Urothelium cell line (cell line): Measurements from ENCODE around the gene GTF3C5.
"Not testable (repeated sequence)": the region's sequence is repeated elsewhere in the genome, so short reads cannot be mapped to it uniquely, and the experiment has no call there.

Experiments
- DNase-seq: peaks from one replicate; pipeline ENCODE4 v3.0.0; 2011; ENCODE audit warnings: low spot score, mixed read lengths
- FAIRE-seq: peaks from 2 replicates; lab custom pipeline; 2011; peaks lifted over from hg19 to GRCh38; lab: Jason Lieb, UNC

GTF3C5 gene

DNA sequence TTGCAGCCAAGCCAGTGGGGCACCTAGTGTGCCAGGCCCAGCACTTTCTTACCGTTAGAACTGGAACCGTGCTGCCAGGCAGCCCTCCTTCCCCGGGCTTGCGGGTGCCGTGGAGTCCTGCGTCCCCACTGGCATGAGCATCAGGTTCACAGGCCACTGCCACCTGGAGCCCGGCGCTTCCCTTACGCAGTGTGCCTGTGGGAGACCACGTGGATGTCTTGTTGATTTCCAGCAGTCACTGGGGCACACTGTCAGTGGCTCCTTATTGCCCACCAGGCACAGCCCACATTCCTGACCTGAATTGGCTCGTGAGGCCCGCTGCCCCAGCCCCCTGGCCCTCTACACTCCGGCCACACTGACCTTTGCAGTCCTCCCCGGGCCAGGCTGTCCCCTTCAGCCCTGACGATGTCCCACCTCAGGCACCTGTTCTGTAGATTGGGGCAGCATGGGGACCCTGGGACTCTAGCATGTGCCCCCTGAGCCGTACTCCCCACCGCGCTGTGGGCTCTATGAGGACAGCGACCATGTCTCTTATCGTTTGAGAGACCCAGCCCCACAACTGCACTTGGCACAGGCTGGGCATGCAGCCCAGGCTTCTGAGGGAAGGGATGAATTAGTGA, 20.6 kb downstream of the GTF3C5 start:
- FAIRE-seq = no peak

DNA sequence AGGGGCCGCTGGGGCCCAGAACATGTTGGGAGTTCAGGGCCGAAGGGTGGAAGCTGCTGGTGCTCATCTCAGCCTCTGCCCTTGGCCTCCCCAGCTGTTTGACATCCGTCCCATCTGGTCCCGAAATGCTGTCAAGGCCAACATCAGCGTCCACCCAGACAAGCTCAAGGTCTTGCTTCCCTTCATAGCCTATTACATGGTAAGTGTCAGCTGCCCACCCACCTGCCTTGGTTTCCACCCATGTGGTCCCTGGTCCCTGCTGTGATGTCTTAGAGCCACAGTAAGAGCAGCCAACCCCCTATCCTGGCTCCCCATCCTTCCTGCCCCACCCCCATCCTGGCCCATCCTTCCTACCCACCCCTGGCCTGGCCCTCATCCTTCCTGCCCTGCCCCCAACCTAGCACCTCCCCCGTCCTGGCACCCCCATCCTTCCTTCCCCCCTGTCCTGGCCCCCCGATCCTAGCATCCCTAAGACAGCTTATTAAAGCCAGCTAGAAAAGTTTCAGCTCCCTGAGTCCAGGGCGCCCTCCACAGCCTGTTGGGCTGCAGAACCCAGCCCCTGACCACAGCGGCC, 21.3 kb downstream of the GTF3C5 start:
- FAIRE-seq (no peak), DNase-seq (no peak)

More for the DNA sequence above, 20.6 kb downstream of the GTF3C5 start:
- no peak for DNase-seq

DNA sequence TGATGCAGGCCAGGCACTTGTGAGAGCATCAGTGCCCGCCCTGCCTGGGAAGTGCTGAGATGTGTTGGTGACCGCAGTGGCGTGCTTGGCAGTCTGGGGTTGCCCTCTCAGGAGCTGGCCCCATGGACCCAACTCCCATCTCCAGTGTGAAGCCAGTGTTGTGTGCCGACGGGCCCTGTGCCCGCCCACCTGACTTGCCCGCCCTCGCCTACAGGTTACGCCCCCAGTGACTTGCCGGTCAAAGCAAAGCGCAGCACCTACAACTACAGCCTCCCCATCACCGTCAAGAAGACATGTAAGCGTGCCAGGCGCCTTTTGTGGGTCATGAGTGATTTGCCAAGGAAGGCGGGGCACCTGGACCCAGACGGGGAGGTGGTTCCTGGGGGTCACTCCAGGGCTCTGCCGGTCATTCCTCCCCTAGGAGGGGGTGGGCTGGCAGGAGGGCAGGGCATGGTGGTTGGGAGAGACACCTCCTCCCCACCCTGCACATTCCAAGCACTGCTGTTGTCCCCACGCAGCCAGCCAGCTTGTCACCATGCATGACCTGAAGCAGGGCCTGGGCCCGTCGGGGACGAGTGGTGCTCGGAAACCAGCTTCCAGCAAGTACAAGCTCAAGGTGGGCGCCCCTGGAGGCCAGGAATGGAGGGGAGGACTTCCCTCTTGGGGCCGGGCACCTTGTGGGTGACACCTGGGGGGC, 23.5 kb downstream of the GTF3C5 start:
- no peak for FAIRE-seq
- no peak for DNase-seq

DNA sequence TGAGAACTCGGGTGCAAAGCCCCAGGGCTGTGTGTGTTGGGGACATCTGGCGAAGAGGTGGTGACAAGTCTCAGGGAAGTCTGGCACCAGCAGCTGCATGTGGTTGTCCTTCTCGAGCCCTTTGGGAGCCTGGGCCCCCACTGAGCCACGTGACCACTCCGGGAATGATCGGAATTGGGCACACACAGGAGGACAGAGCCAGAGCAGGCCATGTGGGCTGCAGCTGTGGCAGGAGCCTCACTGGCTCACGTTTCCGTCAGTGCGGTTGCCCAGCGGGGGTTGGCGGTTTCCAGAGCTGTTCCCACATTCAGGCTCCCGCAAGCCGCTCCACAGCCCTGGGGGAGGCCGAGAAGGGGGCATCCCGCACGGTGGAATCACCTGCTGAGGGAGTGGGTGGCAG, 24.2 kb downstream of the GTF3C5 start:
- no peak for FAIRE-seq
- DNase-seq = no peak

DNA sequence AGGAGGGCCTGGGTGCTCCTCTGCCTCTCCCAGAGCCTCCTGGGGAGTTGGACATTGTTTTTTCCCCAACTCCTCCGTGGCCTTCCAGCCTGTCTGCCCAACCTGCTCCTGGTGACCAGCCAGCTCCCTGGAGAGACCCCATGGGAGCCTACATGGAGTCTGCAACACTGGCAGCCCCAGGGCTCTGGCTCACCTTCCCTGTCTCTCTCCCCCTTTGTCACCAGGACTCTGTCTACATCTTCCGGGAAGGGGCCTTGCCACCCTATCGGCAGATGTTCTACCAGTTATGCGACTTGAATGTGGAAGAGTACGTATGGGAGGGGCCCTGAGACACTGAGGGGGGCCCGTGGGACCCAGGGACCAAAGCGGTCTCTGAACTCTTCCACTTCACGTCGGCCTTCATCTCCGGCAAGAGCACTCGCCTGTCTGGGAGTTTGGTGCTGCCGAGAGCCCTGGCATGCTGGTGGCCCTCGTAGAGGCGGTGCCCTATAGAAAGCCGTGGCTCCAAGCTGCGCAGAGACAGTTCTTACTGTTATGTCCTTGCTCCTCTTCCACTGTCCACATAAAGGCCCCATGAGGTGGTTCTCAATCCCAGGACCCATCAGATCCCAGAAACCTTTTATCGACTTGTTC, 25.1 kb downstream of the GTF3C5 start:
- FAIRE-seq (no peak), DNase-seq (no peak)

DNA sequence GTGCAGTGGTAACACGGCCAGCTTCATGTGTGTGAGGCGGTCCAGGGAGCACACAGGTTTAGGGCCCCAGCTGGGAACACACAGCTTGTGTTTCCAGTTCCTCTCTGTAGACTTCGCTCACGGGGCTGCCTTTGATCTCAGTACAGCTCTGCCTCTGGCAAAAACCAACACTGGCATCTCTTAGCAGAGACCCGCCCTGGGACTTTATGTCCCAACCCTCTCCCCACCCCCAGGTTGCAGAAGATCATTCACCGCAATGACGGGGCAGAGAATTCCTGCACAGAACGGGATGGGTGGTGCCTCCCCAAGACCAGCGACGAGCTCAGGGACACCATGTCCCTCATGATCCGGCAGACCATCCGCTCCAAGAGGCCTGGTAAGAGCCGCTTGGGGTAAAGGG, 25.7 kb downstream of the GTF3C5 start:
- no peak for FAIRE-seq
- DNase-seq = no peak

DNA sequence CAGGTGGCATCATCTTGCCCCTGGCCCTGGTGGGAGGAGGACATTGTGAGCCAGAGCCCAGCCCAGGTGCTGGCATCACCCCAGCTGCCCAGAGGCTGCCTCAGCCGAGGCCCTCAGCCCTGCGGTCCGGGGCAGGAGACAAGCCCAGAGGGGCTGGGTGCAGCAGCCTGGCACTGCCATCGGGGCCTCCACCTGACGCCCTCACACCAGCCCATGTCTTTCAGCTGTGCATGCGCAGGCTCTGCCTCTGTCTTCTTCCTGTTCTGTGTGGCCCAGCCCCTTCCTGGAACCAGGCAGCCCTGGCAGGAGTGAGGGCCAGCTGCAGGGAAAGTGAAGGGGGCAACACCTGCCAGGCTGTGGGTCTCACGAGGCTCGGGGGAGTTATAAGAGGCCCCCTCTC, 26.2 kb downstream of the GTF3C5 start:
- no peak for DNase-seq
- no peak for FAIRE-seq

DNA sequence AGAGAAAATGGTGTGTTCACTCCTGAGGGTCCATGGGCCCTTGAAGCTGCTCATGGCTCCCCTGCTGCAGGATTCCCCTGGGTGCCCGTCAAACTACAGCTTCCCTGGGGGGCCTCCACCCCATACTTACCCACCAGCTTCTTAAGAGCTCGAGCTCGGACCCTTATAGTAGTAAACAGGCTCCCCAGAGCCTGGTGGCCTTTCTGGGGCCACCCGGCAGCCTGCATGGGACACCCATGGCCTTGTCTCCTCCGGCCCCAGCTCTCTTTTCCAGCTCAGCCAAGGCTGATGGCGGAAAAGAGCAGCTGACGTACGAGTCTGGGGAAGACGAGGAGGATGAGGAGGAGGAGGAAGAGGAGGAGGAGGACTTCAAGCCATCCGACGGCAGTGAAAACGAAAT, 26.8 kb downstream of the GTF3C5 start:
- DNase-seq = no peak
- no peak for FAIRE-seq

DNA sequence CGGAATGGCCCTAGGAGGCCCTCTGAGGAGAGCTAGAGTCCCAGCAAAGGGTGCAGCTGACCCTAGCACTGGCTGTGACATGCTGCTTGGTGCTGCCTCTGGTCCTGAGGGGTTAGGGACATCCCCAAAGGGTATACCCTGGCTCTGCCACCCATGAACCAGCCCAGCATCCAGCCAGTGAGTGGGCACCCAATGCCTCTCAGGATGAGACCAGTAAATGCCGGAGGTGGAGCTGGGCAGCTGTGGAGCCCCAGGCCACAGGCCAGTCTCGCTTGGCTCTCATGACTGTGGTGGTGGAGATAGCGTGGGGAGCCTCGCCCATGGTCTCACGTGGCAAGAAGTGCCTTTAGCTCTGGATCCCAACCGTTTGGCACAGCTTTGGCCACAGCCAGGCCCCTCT, 27.3 kb downstream of the GTF3C5 start:
- FAIRE-seq = no peak
- no peak for DNase-seq

DNA sequence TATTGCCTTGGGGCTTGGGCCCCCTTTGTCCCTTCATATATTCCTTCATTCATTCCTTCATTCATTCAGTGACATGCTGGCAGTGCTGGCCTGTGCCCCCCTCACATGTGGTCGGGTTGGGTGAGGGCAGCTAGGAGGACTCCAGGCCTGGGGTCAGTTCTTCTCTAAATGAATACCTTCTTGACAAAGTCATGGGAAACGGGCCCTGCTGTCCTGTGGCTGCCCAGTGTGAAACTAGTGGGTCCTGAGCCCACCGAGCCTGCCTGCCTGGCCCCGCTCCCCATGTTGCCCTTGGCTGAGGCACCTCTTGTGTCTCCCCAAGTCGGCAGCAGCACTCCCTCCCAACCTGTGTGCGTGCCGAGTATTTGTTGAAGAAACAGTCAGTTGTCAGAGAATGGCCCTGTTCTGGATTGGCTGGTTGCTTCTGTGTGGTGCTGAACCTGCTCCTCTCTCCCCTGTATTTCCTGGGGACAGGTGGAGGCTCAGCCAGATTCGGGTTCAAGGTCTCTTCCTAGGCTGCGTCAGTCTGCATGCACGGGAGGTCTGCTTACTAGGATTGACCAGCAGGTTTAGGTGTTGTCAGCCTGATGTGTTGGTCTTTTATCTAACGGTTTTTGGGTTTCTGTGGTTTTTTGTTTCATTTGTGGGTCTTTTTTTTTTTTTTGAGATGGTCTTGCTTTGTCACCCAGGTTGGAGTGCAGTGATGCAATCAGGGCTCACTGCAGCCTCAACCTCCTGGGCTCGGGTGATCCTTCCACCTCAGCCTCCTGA, 27.9 kb downstream of the GTF3C5 start:
- DNase-seq = no peak
- FAIRE-seq = no peak

DNA sequence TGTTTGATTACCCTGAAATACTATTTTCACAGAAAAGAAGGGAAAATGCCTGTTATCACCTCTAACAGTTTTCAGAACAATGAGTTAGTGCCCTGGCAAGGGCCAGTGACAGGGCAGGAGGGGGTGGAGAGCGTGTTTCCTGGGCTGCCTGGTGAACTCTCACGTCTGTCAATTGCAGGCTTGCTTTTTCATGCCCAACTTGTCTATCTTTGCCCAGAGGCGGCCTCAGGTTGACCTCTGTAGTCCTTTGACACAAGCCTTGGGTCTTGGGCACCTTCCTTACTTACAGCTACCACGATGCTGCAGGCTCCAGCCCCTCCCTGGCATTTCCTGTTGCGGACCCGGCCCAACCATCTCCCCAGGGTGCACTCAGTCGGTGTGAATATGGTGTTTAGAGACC, 28.8 kb downstream of the GTF3C5 start:
- no peak for DNase-seq
- FAIRE-seq = no peak

DNA sequence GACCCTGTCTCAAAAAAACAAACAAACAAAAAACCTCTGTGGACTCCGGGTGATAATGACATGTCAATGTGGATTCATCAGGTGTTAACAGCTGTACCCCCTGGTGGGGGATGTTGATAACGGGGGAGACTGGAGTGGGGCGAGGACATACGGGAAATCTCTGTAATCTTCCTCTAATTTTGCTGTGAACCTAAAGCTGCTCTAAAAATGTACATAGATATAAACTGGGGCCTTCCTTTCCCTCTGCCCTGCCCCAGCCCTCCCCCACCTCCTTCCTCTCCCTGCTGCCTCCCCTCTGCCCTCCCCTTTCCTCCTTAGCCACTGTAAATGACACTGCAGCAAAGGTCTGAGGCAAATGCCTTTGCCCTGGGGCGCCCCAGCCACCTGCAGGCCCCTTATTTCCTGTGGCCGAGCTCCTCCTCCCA, 29.6 kb downstream of the GTF3C5 start:
- no peak for DNase-seq
- no peak for FAIRE-seq

DNA sequence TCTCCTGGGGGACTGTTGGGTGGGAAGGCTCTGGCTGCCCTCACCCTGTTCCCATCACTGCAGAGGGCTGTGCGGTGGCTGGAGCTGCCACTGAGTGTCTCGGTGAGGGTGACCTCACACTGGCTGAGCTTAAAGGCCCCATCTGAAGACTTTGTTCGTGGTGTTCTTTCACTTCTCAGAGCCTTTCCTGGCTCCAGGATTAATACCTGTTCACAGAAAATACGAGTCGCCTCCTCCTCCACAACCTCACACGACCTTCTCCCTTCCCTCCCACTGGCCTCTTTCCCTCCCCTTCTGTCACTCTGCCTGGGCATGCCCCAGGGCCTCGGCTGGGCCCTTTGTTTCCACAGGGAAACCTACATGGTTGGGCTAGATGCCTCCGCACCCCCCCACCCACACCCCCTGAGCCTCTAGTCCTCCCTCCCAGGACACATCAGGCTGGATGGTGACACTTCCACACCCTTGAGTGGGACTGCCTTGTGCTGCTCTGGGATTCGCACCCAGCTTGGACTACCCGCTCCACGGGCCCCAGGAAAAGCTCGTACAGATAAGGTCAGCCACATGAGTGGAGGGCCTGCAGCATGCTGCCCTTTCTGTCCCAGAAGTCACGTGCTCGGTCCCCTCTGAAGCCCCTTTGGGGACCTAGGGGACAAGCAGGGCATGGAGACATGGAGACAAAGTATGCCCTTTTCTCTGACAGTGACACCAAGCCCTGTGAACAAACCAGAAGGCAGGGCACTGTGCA, 30.4 kb downstream of the GTF3C5 start:
- not testable (repeated sequence) for DNase-seq, FAIRE-seq

DNA sequence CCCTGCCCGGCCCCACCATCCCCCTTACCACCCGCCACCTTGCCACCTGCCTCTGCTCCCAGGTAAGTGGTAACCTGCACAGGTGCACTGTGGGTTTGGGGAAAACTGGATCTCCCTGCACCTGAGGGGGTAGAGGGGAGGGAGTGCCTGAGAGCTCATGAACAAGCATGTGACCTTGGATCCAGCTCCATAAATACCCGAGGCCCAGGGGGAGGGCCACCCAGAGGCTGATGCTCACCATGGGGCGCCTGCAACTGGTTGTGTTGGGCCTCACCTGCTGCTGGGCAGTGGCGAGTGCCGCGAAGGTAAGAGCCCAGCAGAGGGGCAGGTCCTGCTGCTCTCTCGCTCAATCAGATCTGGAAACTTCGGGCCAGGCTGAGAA, 31.0 kb downstream of the GTF3C5 start, which contains the start of gene CEL:
Gene CEL, plus strand, starts transcription at position 218 of the 382 bp plus-strand sequence. Its CDS starts 22 bp downstream, at position 240.
- FAIRE-seq = peak; percentile 88
- not testable (repeated sequence) for DNase-seq

DNA sequence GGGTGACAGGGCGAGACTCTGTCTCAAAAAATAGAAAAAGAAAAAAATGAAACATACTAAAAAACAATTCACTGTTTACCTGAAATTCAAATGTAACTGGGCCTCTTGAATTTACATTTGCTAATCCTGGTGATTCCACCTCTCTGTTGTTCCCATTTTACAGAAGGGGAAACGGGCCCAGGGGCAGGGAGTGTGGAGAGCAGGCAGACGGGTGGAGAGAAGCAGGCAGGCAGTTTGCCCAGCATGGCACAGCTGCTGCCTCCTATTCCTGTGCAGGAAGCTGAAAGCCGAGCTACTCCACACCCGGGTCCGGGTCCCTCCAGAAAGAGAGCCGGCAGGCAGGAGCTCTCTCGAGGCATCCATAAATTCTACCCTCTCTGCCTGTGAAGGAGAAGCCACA, 31.8 kb downstream of the GTF3C5 start:
- not testable (repeated sequence) for DNase-seq
- peak; percentile 44 for FAIRE-seq

DNA sequence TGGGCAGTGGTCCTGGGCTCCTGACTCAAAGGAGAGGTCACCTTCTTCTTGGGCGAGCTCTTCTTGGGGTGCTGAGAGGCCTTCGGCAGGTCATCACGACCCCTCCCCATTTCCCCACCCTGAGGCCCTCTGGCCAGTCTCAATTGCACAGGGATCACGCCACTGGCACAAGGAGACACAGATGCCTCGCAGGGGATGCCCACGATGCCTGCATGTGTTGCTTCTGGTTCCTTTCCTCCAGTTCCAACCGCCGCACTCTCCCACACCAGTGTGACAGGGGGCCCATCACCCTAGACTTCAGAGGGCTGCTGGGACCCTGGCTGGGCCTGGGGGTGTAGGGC, 32.3 kb downstream of the GTF3C5 start:
- DNase-seq (no peak), FAIRE-seq (no peak)

DNA sequence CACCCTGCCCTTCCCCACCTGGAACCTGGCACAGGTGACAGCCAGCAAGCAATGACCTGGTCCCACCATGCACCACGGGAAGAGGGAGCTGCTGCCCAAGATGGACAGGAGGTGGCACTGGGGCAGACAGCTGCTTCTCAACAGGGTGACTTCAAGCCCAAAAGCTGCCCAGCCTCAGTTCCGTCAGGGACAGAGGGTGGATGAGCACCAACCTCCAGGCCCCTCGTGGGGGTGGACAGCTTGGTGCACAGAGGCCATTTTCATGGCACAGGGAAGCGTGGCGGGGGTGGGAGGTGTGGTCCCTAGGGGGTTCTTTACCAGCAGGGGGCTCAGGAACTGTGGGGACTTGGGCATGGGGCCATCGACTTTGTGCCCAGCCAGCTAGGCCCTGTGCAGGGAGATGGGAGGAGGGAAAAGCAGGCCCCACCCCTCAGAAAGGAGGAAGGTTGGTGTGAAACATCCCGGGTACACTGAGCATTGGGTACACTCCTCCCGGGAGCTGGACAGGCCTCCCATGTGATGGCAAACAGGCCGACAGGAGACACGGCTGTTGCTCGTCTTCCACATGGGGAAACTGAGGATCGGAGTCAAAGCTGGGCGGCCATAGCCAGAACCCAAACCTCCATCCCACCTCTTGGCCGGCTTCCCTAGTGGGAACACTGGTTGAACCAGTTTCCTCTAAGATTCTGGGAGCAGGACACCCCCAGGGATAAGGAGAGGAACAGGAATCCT, 32.9 kb downstream of the GTF3C5 start:
- no peak for DNase-seq
- FAIRE-seq = no peak

DNA sequence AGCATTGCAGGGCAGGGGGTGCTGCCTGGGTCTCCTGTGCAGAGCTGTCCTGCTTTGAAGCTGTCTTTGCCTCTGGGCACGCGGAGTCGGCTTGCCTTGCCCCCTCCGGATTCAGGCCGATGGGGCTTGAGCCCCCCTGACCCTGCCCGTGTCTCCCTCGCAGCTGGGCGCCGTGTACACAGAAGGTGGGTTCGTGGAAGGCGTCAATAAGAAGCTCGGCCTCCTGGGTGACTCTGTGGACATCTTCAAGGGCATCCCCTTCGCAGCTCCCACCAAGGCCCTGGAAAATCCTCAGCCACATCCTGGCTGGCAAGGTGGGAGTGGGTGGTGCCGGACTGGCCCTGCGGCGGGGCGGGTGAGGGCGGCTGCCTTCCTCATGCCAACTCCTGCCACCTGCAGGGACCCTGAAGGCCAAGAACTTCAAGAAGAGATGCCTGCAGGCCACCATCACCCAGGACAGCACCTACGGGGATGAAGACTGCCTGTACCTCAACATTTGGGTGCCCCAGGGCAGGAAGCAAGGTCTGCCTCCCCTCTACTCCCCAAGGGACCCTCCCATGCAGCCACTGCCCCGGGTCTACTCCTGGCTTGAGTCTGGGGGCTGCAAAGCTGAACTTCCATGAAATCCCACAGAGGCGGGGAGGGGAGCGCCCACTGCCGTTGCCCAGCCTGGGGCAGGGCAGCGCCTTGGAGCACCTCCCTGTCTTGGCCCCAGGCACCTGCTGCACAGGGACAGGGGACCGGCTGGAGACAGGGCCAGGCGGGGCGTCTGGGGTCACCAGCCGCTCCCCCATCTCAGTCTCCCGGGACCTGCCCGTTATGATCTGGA, 33.7 kb downstream of the GTF3C5 start:
- FAIRE-seq (no peak), DNase-seq (no peak)

DNA sequence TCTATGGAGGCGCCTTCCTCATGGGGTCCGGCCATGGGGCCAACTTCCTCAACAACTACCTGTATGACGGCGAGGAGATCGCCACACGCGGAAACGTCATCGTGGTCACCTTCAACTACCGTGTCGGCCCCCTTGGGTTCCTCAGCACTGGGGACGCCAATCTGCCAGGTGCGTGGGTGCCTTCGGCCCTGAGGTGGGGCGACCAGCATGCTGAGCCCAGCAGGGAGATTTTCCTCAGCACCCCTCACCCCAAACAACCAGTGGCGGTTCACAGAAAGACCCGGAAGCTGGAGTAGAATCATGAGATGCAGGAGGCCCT, 34.2 kb downstream of the GTF3C5 start:
- FAIRE-seq (no peak), DNase-seq (no peak)
